ENCODE results near the gene GTPBP3. TPM values are rescaled to one million over a fixed set of nuclear protein-coding genes. Genes with fewer than 3 reads are reported as not detected.

The GTPBP3 gene
- total and polyA plus RNA-seq, 2 of the 8 experiments (the other 6 are each of a cell fraction or from before 2014, with no cell fraction given): 30.4 to 56.0 TPM

DNA sequence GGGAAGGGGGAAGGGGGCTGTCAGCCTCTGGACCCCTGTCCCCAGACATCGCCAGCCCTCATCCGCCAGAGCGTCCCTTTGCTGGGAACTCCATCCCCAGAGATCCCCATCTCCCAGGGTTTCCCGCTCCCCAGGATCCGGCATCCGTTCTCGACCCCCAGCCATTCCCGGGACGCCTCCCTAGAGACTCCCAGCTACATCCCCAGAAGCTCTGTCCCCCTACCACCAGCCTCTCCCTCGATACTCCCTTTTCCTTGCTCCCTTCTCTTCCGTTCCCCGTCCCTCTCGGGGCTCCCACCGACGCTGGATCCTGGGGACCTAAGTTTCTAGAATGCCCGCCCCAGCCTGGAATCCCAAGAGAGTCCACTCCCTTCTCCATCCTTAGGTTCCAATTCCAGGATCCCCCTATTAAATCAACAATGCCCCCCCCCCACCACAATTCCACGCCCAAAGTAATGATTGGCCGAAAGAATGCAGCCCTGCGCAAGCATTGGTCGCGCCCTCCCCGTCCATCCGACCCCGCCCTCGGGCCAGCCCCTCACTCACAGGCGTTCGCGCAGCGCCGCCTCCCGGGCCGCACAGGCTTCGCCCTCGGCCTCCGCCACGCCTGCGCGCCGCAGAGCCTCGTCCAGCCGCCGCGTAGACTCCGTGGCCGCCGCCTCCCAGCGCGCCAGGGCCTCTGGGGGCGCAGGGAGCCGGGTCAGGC, 53.5 kb downstream of the GTPBP3 start (continued):
- TF ChIP-seq, protein P1, sequence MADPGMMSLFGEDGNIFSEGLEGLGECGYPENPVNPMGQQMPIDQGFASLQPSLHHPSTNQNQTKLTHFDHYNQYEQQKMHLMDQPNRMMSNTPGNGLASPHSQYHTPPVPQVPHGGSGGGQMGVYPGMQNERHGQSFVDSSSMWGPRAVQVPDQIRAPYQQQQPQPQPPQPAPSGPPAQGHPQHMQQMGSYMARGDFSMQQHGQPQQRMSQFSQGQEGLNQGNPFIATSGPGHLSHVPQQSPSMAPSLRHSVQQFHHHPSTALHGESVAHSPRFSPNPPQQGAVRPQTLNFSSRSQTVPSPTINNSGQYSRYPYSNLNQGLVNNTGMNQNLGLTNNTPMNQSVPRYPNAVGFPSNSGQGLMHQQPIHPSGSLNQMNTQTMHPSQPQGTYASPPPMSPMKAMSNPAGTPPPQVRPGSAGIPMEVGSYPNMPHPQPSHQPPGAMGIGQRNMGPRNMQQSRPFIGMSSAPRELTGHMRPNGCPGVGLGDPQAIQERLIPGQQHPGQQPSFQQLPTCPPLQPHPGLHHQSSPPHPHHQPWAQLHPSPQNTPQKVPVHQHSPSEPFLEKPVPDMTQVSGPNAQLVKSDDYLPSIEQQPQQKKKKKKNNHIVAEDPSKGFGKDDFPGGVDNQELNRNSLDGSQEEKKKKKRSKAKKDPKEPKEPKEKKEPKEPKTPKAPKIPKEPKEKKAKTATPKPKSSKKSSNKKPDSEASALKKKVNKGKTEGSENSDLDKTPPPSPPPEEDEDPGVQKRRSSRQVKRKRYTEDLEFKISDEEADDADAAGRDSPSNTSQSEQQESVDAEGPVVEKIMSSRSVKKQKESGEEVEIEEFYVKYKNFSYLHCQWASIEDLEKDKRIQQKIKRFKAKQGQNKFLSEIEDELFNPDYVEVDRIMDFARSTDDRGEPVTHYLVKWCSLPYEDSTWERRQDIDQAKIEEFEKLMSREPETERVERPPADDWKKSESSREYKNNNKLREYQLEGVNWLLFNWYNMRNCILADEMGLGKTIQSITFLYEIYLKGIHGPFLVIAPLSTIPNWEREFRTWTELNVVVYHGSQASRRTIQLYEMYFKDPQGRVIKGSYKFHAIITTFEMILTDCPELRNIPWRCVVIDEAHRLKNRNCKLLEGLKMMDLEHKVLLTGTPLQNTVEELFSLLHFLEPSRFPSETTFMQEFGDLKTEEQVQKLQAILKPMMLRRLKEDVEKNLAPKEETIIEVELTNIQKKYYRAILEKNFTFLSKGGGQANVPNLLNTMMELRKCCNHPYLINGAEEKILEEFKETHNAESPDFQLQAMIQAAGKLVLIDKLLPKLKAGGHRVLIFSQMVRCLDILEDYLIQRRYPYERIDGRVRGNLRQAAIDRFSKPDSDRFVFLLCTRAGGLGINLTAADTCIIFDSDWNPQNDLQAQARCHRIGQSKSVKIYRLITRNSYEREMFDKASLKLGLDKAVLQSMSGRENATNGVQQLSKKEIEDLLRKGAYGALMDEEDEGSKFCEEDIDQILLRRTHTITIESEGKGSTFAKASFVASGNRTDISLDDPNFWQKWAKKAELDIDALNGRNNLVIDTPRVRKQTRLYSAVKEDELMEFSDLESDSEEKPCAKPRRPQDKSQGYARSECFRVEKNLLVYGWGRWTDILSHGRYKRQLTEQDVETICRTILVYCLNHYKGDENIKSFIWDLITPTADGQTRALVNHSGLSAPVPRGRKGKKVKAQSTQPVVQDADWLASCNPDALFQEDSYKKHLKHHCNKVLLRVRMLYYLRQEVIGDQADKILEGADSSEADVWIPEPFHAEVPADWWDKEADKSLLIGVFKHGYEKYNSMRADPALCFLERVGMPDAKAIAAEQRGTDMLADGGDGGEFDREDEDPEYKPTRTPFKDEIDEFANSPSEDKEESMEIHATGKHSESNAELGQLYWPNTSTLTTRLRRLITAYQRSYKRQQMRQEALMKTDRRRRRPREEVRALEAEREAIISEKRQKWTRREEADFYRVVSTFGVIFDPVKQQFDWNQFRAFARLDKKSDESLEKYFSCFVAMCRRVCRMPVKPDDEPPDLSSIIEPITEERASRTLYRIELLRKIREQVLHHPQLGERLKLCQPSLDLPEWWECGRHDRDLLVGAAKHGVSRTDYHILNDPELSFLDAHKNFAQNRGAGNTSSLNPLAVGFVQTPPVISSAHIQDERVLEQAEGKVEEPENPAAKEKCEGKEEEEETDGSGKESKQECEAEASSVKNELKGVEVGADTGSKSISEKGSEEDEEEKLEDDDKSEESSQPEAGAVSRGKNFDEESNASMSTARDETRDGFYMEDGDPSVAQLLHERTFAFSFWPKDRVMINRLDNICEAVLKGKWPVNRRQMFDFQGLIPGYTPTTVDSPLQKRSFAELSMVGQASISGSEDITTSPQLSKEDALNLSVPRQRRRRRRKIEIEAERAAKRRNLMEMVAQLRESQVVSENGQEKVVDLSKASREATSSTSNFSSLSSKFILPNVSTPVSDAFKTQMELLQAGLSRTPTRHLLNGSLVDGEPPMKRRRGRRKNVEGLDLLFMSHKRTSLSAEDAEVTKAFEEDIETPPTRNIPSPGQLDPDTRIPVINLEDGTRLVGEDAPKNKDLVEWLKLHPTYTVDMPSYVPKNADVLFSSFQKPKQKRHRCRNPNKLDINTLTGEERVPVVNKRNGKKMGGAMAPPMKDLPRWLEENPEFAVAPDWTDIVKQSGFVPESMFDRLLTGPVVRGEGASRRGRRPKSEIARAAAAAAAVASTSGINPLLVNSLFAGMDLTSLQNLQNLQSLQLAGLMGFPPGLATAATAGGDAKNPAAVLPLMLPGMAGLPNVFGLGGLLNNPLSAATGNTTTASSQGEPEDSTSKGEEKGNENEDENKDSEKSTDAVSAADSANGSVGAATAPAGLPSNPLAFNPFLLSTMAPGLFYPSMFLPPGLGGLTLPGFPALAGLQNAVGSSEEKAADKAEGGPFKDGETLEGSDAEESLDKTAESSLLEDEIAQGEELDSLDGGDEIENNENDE (IDR thresholded peaks at IDR 0.05; ENCODE audit: insufficient replicate concordance, low read length): no peak
- TF ChIP-seq, protein P2, sequence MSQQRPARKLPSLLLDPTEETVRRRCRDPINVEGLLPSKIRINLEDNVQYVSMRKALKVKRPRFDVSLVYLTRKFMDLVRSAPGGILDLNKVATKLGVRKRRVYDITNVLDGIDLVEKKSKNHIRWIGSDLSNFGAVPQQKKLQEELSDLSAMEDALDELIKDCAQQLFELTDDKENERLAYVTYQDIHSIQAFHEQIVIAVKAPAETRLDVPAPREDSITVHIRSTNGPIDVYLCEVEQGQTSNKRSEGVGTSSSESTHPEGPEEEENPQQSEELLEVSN (IDR thresholded peaks at IDR 0.05): peak; percentile 6; the same call in 1 of the 2 replicates
- peak; percentile 67 for TF ChIP-seq ASH2L (IDR thresholded peaks at IDR 0.05; ENCODE audit: low read length)
- TF ChIP-seq, protein P3, sequence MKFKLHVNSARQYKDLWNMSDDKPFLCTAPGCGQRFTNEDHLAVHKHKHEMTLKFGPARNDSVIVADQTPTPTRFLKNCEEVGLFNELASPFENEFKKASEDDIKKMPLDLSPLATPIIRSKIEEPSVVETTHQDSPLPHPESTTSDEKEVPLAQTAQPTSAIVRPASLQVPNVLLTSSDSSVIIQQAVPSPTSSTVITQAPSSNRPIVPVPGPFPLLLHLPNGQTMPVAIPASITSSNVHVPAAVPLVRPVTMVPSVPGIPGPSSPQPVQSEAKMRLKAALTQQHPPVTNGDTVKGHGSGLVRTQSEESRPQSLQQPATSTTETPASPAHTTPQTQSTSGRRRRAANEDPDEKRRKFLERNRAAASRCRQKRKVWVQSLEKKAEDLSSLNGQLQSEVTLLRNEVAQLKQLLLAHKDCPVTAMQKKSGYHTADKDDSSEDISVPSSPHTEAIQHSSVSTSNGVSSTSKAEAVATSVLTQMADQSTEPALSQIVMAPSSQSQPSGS (IDR thresholded peaks at IDR 0.05; ENCODE audit: low read length): peak; percentile 19; the same call in 1 of the 2 replicates
- TF ChIP-seq SP1 (IDR thresholded peaks at IDR 0.05; ENCODE audit: low read depth, low read length): peak; percentile 76; the same call in 1 of the 2 replicates
- TF ChIP-seq, protein P4, sequence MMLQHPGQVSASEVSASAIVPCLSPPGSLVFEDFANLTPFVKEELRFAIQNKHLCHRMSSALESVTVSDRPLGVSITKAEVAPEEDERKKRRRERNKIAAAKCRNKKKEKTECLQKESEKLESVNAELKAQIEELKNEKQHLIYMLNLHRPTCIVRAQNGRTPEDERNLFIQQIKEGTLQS (IDR thresholded peaks at IDR 0.05; ENCODE audit: insufficient read depth, low read depth, low read length): no peak
- TF ChIP-seq GTF2F1 (IDR thresholded peaks at IDR 0.05; ENCODE audit: borderline replicate concordance, low read depth, low read length): no peak
